Neural cell (in vitro differentiated cells): ENCODE measurements around the gene KRT3. TPM values are rescaled to one million over a fixed set of nuclear protein-coding genes. Genes with fewer than 3 reads are reported as not detected.

Experiments
- H2AFZ ChIP-seq: fragments of 200-600, 300-800 bp; sonication (generic), shearing (Covaris generic); 2 replicates; pipeline ENCODE4 v1.6.0; 2014; ENCODE audit warnings: low read depth, mild to moderate bottlenecking, antibody characterized with exemption, low read length, moderate library complexity
- H3F3A ChIP-seq: fragments of 200-600 bp; shearing (Covaris generic); 2 replicates; pipeline ENCODE4 v1.6.1; 2016; ENCODE audit warnings: mild to moderate bottlenecking, moderate library complexity, mixed read lengths, antibody characterized with exemption, low read length; ENCODE audit not compliant: insufficient read depth, poor library complexity, severe bottlenecking
- H3K27ac ChIP-seq: fragments of 200-600, 300-800 bp; sonication (generic), shearing (Covaris generic); 2 replicates; pipeline ENCODE4 v1.5.1; 2014; ENCODE audit warnings: mild to moderate bottlenecking, low read length, moderate library complexity
- H3K27me3 ChIP-seq: fragments of 300-800, 200-600 bp; sonication (generic), shearing (Covaris generic); 2 replicates; pipeline ENCODE4 v1.6.0; 2014; ENCODE audit warnings: mild to moderate bottlenecking, low read depth, low read length, moderate library complexity; ENCODE audit not compliant: insufficient read depth
- H3K36me3 ChIP-seq: fragments of 300-800, 200-600 bp; sonication (generic), shearing (Covaris generic); 2 replicates; pipeline ENCODE4 v1.5.1; 2014; ENCODE audit warnings: mild to moderate bottlenecking, antibody characterized with exemption, low read length, moderate library complexity; ENCODE audit not compliant: insufficient read depth
- H3K4me2 ChIP-seq: fragments of 300-800, 200-600 bp; sonication (generic), shearing (Covaris generic); 2 replicates; pipeline ENCODE4 v1.6.0; 2014; ENCODE audit warnings: mild to moderate bottlenecking, low read length
- H3K4me3 ChIP-seq: fragments of 300-800, 200-600 bp; sonication (generic), shearing (Covaris generic); 2 replicates; pipeline ENCODE4 v1.5.1; 2014; ENCODE audit warnings: mild to moderate bottlenecking, low read length, moderate library complexity
- H3K79me2 ChIP-seq: fragments of 200-600 bp; shearing (Covaris generic); replicated peaks from 2 replicates; pipeline ENCODE4 v1.6.0; 2014; ENCODE audit warnings: mild to moderate bottlenecking, low read length, moderate library complexity; ENCODE audit not compliant: insufficient read depth
- H3K9ac ChIP-seq: fragments of 300-800, 200-600 bp; sonication (generic), shearing (Covaris generic); 2 replicates; pipeline ENCODE4 v1.6.1; 2016; ENCODE audit warnings: mild to moderate bottlenecking, low read length, mixed read lengths
- H3K9me2 ChIP-seq: fragments of 200-600 bp; shearing (Covaris generic); 2 replicates; pipeline ENCODE4 v1.6.1; 2016; ENCODE audit warnings: mild to moderate bottlenecking, low read length, mixed read lengths; ENCODE audit not compliant: insufficient read depth
- H3K9me3 ChIP-seq: fragments of 200-600, 300-800 bp; sonication (generic), shearing (Covaris generic); 2 replicates; pipeline ENCODE4 v1.6.1; 2016; ENCODE audit warnings: mild to moderate bottlenecking, mixed run types, low read length, moderate library complexity, mixed read lengths
- H4K20me1 ChIP-seq: fragments of 200-600 bp; shearing (Covaris generic); 2 replicates; pipeline ENCODE4 v1.6.1; 2016; ENCODE audit warnings: mild to moderate bottlenecking, mixed run types; ENCODE audit not compliant: insufficient read depth
- EP300 ChIP-seq: fragments of 450-650 bp; conservative IDR thresholded peaks from 2 replicates; pipeline ENCODE4 v1.6.1; 2014; ENCODE audit warnings: antibody characterized with exemption, mild to moderate bottlenecking, moderate library complexity; ENCODE audit not compliant: poor library complexity, severe bottlenecking
- EZH2 ChIP-seq: fragments of 200-600, 300-800 bp; shearing (Covaris generic), sonication (generic); IDR thresholded peaks from 2 replicates; pipeline ENCODE4 v1.6.1; 2014; ENCODE audit warnings: antibody characterized with exemption, low read length, borderline replicate concordance, mild to moderate bottlenecking; ENCODE audit not compliant: insufficient read depth, poor library complexity, severe bottlenecking
- MXI1 ChIP-seq: fragments of 450-650 bp; conservative IDR thresholded peaks from 2 replicates; pipeline ENCODE4 v1.6.1; 2014; ENCODE audit warnings: antibody characterized with exemption, mild to moderate bottlenecking; ENCODE audit not compliant: poor library complexity, severe bottlenecking
- POLR2AphosphoS5 ChIP-seq: IDR thresholded peaks from 2 replicates; pipeline ENCODE4 v1.6.1; 2012
- RAD21 ChIP-seq: fragments of 450-650 bp; conservative IDR thresholded peaks from 2 replicates; pipeline ENCODE4 v1.6.1; 2014; ENCODE audit warnings: antibody characterized with exemption, mild to moderate bottlenecking, moderate library complexity
- SMC3 ChIP-seq: fragments of 450-650 bp; conservative IDR thresholded peaks from 2 replicates; pipeline ENCODE4 v1.6.1; 2014; ENCODE audit warnings: antibody characterized with exemption, mild to moderate bottlenecking, moderate library complexity; ENCODE audit not compliant: poor library complexity
- TAF1 ChIP-seq: IDR thresholded peaks from 2 replicates; pipeline ENCODE4 v1.6.1; 2012; ENCODE audit warnings: low read depth
- polyA plus RNA-seq: library from polyadenylated mRNA; depleted of rRNA; stranded (reverse); fragments of >200 nt; gene quantifications from 2 replicates; pipeline ENCODE4 v1.2.3, GENCODE V29; 2014
- TF ChIP-seq, protein P1 (sequence below): fragments of 450-650 bp; IDR thresholded peaks from 2 replicates; pipeline ENCODE4 v1.5.1; 2014; ENCODE audit warnings: antibody characterized with exemption, mild to moderate bottlenecking, moderate library complexity; ENCODE audit not compliant: poor library complexity, severe bottlenecking
- TF ChIP-seq, protein P2 (sequence below): IDR thresholded peaks from 2 replicates; pipeline ENCODE4 v1.6.1; 2012; ENCODE audit warnings: borderline replicate concordance

KRT3 gene
- polyA plus RNA-seq, 1 donor from 2014 or later, result not detected

DNA sequence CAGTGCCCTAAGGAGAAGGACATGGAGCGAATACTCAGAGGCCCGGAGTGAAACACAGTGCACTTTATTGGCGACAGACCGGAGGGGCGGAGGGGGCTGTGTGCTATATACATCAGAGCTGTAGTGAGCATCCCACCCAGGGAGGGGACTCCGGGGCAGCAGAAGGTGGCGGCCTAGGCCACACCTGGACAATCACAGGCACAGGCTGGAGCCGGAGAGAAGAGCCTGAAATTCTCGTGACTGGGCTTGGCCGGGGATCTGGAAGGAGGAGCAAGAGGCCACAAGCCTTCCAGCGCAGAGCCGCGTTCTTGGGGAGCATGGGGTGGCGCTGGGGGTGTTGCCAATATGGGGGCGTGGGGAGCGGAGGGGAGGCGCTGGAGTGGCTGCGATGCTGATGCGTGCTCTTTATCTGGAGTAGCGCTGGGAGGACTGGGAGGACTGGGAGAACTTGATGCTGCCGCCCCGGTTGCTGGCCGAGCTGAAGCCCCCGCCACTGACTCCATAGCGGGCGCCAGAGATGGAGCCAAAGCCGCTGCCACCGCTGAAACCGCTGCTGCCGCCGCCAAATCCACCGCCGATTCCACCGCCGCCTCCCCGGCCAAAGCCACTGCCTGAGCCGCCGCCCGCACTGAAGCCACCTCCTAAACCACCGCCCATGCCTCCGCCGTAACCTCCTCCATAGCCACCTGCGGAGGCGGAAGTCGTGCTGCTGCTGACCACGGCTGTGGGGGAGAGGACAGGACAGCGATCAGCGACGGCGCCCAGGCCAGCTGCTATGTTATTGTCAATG, 6.1 kb downstream of the KRT3 start:
- H3F3A ChIP-seq, result no peaks in the 10 kb centered on the region
- H4K20me1 ChIP-seq, result no peaks in the 10 kb centered on the region
- H3K4me3 ChIP-seq, result no peak overlapping the region
- H3K4me2 ChIP-seq, result no peak overlapping the region
- H3K79me2 ChIP-seq, result no peaks in the 10 kb centered on the region
- H3K9ac ChIP-seq, result no peak overlapping the region
- H3K36me3 ChIP-seq, result no peaks in the 10 kb centered on the region
- TF ChIP-seq, protein P1, sequence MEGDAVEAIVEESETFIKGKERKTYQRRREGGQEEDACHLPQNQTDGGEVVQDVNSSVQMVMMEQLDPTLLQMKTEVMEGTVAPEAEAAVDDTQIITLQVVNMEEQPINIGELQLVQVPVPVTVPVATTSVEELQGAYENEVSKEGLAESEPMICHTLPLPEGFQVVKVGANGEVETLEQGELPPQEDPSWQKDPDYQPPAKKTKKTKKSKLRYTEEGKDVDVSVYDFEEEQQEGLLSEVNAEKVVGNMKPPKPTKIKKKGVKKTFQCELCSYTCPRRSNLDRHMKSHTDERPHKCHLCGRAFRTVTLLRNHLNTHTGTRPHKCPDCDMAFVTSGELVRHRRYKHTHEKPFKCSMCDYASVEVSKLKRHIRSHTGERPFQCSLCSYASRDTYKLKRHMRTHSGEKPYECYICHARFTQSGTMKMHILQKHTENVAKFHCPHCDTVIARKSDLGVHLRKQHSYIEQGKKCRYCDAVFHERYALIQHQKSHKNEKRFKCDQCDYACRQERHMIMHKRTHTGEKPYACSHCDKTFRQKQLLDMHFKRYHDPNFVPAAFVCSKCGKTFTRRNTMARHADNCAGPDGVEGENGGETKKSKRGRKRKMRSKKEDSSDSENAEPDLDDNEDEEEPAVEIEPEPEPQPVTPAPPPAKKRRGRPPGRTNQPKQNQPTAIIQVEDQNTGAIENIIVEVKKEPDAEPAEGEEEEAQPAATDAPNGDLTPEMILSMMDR, result no peak
- TF ChIP-seq, protein P2, sequence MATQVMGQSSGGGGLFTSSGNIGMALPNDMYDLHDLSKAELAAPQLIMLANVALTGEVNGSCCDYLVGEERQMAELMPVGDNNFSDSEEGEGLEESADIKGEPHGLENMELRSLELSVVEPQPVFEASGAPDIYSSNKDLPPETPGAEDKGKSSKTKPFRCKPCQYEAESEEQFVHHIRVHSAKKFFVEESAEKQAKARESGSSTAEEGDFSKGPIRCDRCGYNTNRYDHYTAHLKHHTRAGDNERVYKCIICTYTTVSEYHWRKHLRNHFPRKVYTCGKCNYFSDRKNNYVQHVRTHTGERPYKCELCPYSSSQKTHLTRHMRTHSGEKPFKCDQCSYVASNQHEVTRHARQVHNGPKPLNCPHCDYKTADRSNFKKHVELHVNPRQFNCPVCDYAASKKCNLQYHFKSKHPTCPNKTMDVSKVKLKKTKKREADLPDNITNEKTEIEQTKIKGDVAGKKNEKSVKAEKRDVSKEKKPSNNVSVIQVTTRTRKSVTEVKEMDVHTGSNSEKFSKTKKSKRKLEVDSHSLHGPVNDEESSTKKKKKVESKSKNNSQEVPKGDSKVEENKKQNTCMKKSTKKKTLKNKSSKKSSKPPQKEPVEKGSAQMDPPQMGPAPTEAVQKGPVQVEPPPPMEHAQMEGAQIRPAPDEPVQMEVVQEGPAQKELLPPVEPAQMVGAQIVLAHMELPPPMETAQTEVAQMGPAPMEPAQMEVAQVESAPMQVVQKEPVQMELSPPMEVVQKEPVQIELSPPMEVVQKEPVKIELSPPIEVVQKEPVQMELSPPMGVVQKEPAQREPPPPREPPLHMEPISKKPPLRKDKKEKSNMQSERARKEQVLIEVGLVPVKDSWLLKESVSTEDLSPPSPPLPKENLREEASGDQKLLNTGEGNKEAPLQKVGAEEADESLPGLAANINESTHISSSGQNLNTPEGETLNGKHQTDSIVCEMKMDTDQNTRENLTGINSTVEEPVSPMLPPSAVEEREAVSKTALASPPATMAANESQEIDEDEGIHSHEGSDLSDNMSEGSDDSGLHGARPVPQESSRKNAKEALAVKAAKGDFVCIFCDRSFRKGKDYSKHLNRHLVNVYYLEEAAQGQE, result no peak
- TF ChIP-seq EZH2 (no peak), MXI1 (no peak), EP300 (no peak), POLR2AphosphoS5 (no peak), RAD21 (no peak), TAF1 (no peak), SMC3 (no peak)
- H3K27ac ChIP-seq, result no peak overlapping the region
- no peaks in the 10 kb centered on the region for H3K9me3 ChIP-seq
- H2AFZ ChIP-seq, result no peak overlapping the region
- H3K27me3 ChIP-seq, result no peaks in the 10 kb centered on the region
- no peaks in the 10 kb centered on the region for H3K9me2 ChIP-seq

DNA sequence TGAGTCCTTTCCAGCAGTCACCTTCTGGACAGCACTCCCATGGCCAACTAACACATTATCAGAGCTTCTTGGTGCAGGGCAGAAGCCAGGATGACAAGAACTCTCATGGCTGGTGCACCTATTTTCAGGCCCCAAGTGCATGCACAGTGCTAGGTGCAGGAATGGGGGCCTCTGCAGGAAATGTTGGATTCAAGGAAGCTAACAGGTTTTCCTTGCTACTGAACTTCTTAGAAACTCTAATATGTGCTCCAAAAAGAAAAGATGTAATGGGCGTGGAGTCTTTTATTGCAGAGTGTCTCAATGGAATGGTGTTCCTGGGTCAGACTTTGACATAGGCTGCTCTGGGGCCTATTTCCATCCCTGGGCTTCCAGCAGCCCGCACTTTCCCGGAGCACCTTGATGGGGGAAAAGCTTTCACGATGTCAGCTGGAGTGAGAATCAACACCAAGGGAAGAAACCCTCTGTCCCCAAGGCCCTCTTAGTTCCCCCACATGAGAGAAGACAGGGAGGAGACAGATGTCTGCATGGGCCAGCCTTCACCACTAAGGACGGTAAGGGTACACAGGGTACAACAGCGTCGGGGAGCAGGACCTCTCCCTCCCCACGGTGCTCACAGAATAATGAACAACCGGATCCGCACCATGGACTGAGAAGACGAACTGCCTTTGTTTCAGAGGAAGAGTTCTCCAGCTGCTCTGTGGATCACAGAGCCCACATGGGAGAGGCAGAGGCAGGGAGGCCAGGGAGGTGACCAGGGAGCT, 6.9 kb downstream of the KRT3 start:
- Histone ChIP-seq H2AFZ (no peak overlapping the region), H3K9ac (no peak overlapping the region), H3F3A (no peaks in the 10 kb centered on the region), H3K4me3 (no peak overlapping the region), H3K36me3 (no peaks in the 10 kb centered on the region), H3K27me3 (no peaks in the 10 kb centered on the region), H3K9me2 (no peaks in the 10 kb centered on the region), H3K4me2 (no peak overlapping the region), H3K9me3 (no peaks in the 10 kb centered on the region), H3K27ac (no peak overlapping the region), H4K20me1 (no peaks in the 10 kb centered on the region), H3K79me2 (no peaks in the 10 kb centered on the region)
- TF ChIP-seq SMC3, result no peak
- TF ChIP-seq RAD21, result no peak
- TF ChIP-seq, protein P2, result no peak
- TF ChIP-seq, protein P1, result no peak
- TF ChIP-seq EZH2, result no peak
- TF ChIP-seq EP300, result no peak
- TF ChIP-seq POLR2AphosphoS5, result no peak
- no peak for TF ChIP-seq TAF1
- no peak for TF ChIP-seq MXI1
